SK-N-SH treated with all-trans-retinoic acid at 6 μM for 48 hours (cell line): ENCODE results near the gene TLE4.

Experiments used
- ATAC-seq: fragments of 200-7000 bp; cut with Tn5 transposase; 3 replicates; pipeline ENCODE4 v1.9.1; 2020; ENCODE audit warnings: mild to moderate bottlenecking, moderate library complexity
- BACH2 ChIP-seq: fragments of 250-450 bp; sonication (Bioruptor Pico); IDR thresholded peaks from 2 replicates; pipeline ENCODE4 v1.9.0; 2021; ENCODE audit warnings: mild to moderate bottlenecking, borderline replicate concordance
- CREB5 ChIP-seq: fragments of 250-450 bp; sonication (Bioruptor Pico); IDR thresholded peaks from 2 replicates; pipeline ENCODE4 v1.5.1; 2020; ENCODE audit warnings: low read depth, mild to moderate bottlenecking, moderate library complexity
- CSDC2 ChIP-seq: fragments of 250-450 bp; sonication (Bioruptor Pico); IDR thresholded peaks from 2 replicates; pipeline ENCODE4 v1.5.0; 2020; ENCODE audit warnings: mild to moderate bottlenecking, moderate library complexity
- CSRNP3 ChIP-seq: fragments of 250-450 bp; sonication (Bioruptor Pico); IDR thresholded peaks from 2 replicates; pipeline ENCODE4 v1.5.1; 2021; ENCODE audit warnings: mild to moderate bottlenecking, moderate library complexity
- ESRRG ChIP-seq: fragments of 250-450 bp; sonication (Bioruptor Pico); IDR thresholded peaks from 2 replicates; pipeline ENCODE4 v1.6.1; 2021; ENCODE audit warnings: mild to moderate bottlenecking
- GLIS3 ChIP-seq: fragments of 250-450 bp; sonication (Bioruptor Pico); IDR thresholded peaks from 2 replicates; pipeline ENCODE4 v1.5.0; 2020; ENCODE audit warnings: mild to moderate bottlenecking, moderate library complexity
- ISL1 ChIP-seq: fragments of 250-450 bp; sonication (Bioruptor Pico); IDR thresholded peaks from 2 replicates; pipeline ENCODE4 v2.1.2; 2022; ENCODE audit warnings: mild to moderate bottlenecking, moderate library complexity
- OSR1 ChIP-seq: fragments of 250-450 bp; sonication (Bioruptor Pico); IDR thresholded peaks from 2 replicates; pipeline ENCODE4 v1.8.0; 2022; ENCODE audit warnings: moderate library complexity, mild to moderate bottlenecking, inconsistent platforms
- PATZ1 ChIP-seq: fragments of 250-450 bp; sonication (Bioruptor Pico); IDR thresholded peaks from 2 replicates; pipeline ENCODE4 v1.8.0; 2020; ENCODE audit warnings: mild to moderate bottlenecking, moderate library complexity, borderline replicate concordance
- POU6F1 ChIP-seq: fragments of 250-450 bp; sonication (Bioruptor Pico); IDR thresholded peaks from 2 replicates; pipeline ENCODE4 v1.8.0; 2021; ENCODE audit warnings: low read depth, mild to moderate bottlenecking, moderate library complexity, borderline replicate concordance
- PPARA ChIP-seq: fragments of 250-450 bp; sonication (Bioruptor Pico); IDR thresholded peaks from 2 replicates; pipeline ENCODE4 v1.5.0; 2020; ENCODE audit warnings: mild to moderate bottlenecking, borderline replicate concordance
- RARB ChIP-seq: fragments of 250-450 bp; sonication (Bioruptor Pico); IDR thresholded peaks from 2 replicates; pipeline ENCODE4 v1.8.0; 2021; ENCODE audit warnings: mild to moderate bottlenecking, moderate library complexity
- SNAI2 ChIP-seq: fragments of 250-450 bp; sonication (Bioruptor Pico); IDR thresholded peaks from 2 replicates; pipeline ENCODE4 v1.5.0; 2020; ENCODE audit warnings: mild to moderate bottlenecking, moderate library complexity
- TCF4 ChIP-seq: fragments of 250-450 bp; sonication (Bioruptor Pico); IDR thresholded peaks from 2 replicates; pipeline ENCODE4 v1.8.0; 2021; ENCODE audit warnings: mild to moderate bottlenecking, moderate library complexity, borderline replicate concordance
- TOX ChIP-seq: fragments of 250-450 bp; sonication (Bioruptor Pico); IDR thresholded peaks from 2 replicates; pipeline ENCODE4 v1.8.0; 2021; ENCODE audit warnings: mild to moderate bottlenecking, moderate library complexity, borderline replicate concordance
- TSHZ2 ChIP-seq: fragments of 250-450 bp; sonication (Bioruptor Pico); IDR thresholded peaks from 2 replicates; pipeline ENCODE4 v1.5.0; 2020; ENCODE audit warnings: mild to moderate bottlenecking, moderate library complexity
- ZC3H10 ChIP-seq: fragments of 250-450 bp; sonication (Bioruptor Pico); IDR thresholded peaks from 2 replicates; pipeline ENCODE4 v1.5.1; 2021; ENCODE audit warnings: mild to moderate bottlenecking, moderate library complexity
- ZFP3 ChIP-seq: fragments of 250-450 bp; sonication (Bioruptor Pico); IDR thresholded peaks from 2 replicates; pipeline ENCODE4 v1.5.0; 2020; ENCODE audit warnings: mild to moderate bottlenecking, moderate library complexity
- ZFP30 ChIP-seq: fragments of 450-650 bp; formaldehyde crosslinking; IDR thresholded peaks from 2 replicates; pipeline ENCODE4 v1.5.0; 2022; ENCODE audit warnings: mild to moderate bottlenecking, moderate library complexity
- ZNF565 ChIP-seq: fragments of 450-650 bp; formaldehyde crosslinking; conservative IDR thresholded peaks from 2 replicates; pipeline ENCODE4 v1.5.0; 2020; ENCODE audit warnings: low read depth, mild to moderate bottlenecking, moderate library complexity
- ZNF70 ChIP-seq: fragments of 450-650 bp; formaldehyde crosslinking; IDR thresholded peaks from 2 replicates; pipeline ENCODE4 v1.5.0; 2020; ENCODE audit warnings: mild to moderate bottlenecking, moderate library complexity
- ZNF8 ChIP-seq: fragments of 450-650 bp; formaldehyde crosslinking; IDR thresholded peaks from 2 replicates; pipeline ENCODE4 v1.5.0; 2020; ENCODE audit warnings: mild to moderate bottlenecking, moderate library complexity

TLE4 gene

GRCh38 chr9:79692857-79693571, 121.2 kb downstream of the TLE4 start:
- ATAC-seq, result no peak
- TF ChIP-seq CSRNP3 (CRISPR knock-in tag), result no peak
- TF ChIP-seq CREB5, result no peak
- TF ChIP-seq PATZ1 (CRISPR knock-in tag), result no peak
- TF ChIP-seq CSDC2 (CRISPR knock-in tag), result no peak
- no peak for TF ChIP-seq ESRRG (CRISPR knock-in tag)
- no peak for TF ChIP-seq OSR1 (CRISPR knock-in tag)
- TF ChIP-seq ZNF70 (CRISPR knock-in tag), result no peak
- no peak for TF ChIP-seq PPARA
- TF ChIP-seq ISL1, result no peak
- TF ChIP-seq ZFP3 (CRISPR knock-in tag), result no peak
- no peak for TF ChIP-seq ZC3H10 (CRISPR knock-in tag)
- no peak for TF ChIP-seq TSHZ2
- TF ChIP-seq ZFP30 (CRISPR knock-in tag), result no peak
- no peak for TF ChIP-seq POU6F1 (CRISPR knock-in tag)
- TF ChIP-seq ZNF565 (CRISPR knock-in tag), result no peak
- TF ChIP-seq, all 23 proteins: peak for 0

GRCh38 chr9:79693750-79694149, 122.0 kb downstream of the TLE4 start:
- TF ChIP-seq CREB5 (no peak), CSDC2 (CRISPR knock-in tag) (no peak), OSR1 (CRISPR knock-in tag) (no peak), PPARA (no peak), CSRNP3 (CRISPR knock-in tag) (no peak), ZNF565 (CRISPR knock-in tag) (no peak), ZNF8 (CRISPR knock-in tag) (no peak), ZC3H10 (CRISPR knock-in tag) (no peak), RARB (no peak), POU6F1 (CRISPR knock-in tag) (no peak), TCF4 (CRISPR knock-in tag) (no peak), TOX (CRISPR knock-in tag) (no peak), ISL1 (no peak), ZNF70 (CRISPR knock-in tag) (no peak), SNAI2 (CRISPR knock-in tag) (no peak), BACH2 (CRISPR knock-in tag) (no peak), ZFP30 (CRISPR knock-in tag) (no peak), GLIS3 (CRISPR knock-in tag) (no peak)
- no peak for ATAC-seq
